Calu3 (cell line): ENCODE results near the gene OCA2. TPM values are rescaled to one million over a fixed set of nuclear protein-coding genes. Genes with fewer than 3 reads are reported as not detected.

ENCODE experiments used
- BruUV-seq: library from RNA; stranded (reverse); fragments of 400-500 nt; replicated peaks from 2 replicates; lab custom pipeline; 2021; lab: Mats Ljungman, UMichigan
- CTCF ChIA-PET: fragments of 300-600 bp; sonication (Branson Sonifier 250); formaldehyde crosslinking; loops from one replicate; lab custom pipeline; 2022; ENCODE audit warnings: antibody characterized with exemption; lab: Charles Lee
- DNase-seq: peaks from one replicate; pipeline ENCODE4 v3.0.0; 2022
- H3K27ac Mint-ChIP-seq: one replicate; pipeline ENCODE4 v1.8.0; 2022; ENCODE audit warnings: mixed read lengths; ENCODE audit not compliant: unreplicated experiment
- H3K27me3 Mint-ChIP-seq: one replicate; pipeline ENCODE4 v1.8.0; 2022; ENCODE audit warnings: mixed read lengths; ENCODE audit not compliant: unreplicated experiment
- H3K36me3 Mint-ChIP-seq: one replicate; pipeline ENCODE4 v1.8.0; 2022; ENCODE audit warnings: mild to moderate bottlenecking, moderate library complexity, mixed read lengths; ENCODE audit not compliant: insufficient read depth, unreplicated experiment
- H3K4me1 Mint-ChIP-seq: one replicate; pipeline ENCODE4 v1.8.0; 2022; ENCODE audit warnings: mild to moderate bottlenecking, low read depth, mixed read lengths; ENCODE audit not compliant: unreplicated experiment
- H3K4me3 Mint-ChIP-seq: one replicate; pipeline ENCODE4 v1.8.0; 2022; ENCODE audit warnings: mild to moderate bottlenecking, low read depth, moderate library complexity, mixed read lengths; ENCODE audit not compliant: unreplicated experiment
- H3K9me3 Mint-ChIP-seq: one replicate; pipeline ENCODE4 v1.8.0; 2022; ENCODE audit warnings: low read depth, mixed read lengths; ENCODE audit not compliant: unreplicated experiment
- intact Hi-C: fragments of 100-400 bp; cut with micrococcal nuclease; formaldehyde crosslinking; loops from one replicate; pipeline ENCODE4 v1.10.0; 2022; ENCODE audit not compliant: unreplicated experiment
- total RNA-seq: library from RNA; stranded (reverse); gene quantifications from 2 replicates; pipeline ENCODE4 v1.2.3, GENCODE V29; 2022
- TF ChIP-seq, protein P1 (sequence below): fragments of 200-600 bp; IDR thresholded peaks from one replicate; pipeline ENCODE4 v1.8.0; 2022; ENCODE audit warnings: antibody characterized with exemption; ENCODE audit not compliant: unreplicated experiment

Gene OCA2
- total RNA-seq, 1 experiment from 2014 or later = not detected

DNA sequence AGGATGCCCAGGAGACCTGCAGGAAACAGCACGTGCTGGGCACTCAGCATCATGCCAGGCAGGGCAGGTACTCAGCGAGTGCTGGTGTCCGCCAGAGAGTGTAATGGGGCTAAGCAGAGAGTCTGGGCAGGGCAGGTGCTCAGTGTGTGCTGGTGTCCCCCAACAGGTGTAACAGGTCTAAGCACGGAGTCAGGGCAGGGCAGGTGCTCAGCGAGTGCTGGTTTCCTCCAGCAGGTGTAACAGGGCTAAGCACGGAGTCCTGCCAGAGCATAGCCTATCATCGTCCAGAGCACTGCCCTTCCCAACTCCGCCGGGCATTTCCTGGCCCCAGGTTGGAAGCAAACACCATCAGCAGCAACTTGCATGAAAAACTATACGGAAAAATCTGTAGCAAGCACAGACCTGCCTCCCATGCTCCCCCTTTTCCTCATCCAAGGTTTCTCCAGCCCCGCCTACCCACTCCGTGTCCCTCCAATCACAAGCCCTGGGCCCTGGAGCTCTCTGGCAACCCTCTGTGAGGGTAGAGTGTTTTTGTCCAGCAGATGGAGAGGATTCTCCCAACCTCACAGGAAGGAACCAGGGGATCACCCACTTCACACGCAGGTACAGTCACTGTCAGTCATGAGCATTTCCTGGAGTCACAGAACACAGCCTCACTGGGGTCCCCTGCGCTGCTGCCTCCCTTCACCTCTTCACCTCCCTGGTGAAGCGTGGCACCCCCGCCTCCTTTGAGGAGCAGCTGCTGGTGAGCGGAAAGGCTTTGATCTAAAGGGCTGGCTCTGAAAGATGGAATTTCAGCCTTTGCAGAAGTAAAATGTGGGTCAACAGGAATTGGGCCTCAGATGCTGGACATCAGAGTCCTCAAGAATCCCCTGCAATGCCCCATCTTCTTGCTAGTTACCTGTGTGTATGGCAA is 302.5 kb downstream of the OCA2 start:
- CTCF ChIA-PET = no interaction called here
- BruUV-seq = no TSS peak
- Mint-ChIP-seq H3K9me3 (peaks cover 6% of the 10 kb centered on the region), H3K36me3 (no peaks in the 10 kb centered on the region), H3K27me3 (no peaks in the 10 kb centered on the region), H3K4me3 (no peak overlapping the region), H3K27ac (no peak overlapping the region), H3K4me1 (no peaks in the 10 kb centered on the region)
- TF ChIP-seq, protein P1, sequence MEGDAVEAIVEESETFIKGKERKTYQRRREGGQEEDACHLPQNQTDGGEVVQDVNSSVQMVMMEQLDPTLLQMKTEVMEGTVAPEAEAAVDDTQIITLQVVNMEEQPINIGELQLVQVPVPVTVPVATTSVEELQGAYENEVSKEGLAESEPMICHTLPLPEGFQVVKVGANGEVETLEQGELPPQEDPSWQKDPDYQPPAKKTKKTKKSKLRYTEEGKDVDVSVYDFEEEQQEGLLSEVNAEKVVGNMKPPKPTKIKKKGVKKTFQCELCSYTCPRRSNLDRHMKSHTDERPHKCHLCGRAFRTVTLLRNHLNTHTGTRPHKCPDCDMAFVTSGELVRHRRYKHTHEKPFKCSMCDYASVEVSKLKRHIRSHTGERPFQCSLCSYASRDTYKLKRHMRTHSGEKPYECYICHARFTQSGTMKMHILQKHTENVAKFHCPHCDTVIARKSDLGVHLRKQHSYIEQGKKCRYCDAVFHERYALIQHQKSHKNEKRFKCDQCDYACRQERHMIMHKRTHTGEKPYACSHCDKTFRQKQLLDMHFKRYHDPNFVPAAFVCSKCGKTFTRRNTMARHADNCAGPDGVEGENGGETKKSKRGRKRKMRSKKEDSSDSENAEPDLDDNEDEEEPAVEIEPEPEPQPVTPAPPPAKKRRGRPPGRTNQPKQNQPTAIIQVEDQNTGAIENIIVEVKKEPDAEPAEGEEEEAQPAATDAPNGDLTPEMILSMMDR = no peak
- DNase-seq = no peak
- intact Hi-C loops = no loop called here

- H3K36me3 Mint-ChIP-seq = no peaks in the 10 kb centered on the region
- no peaks in the 10 kb centered on the region for H3K4me1 Mint-ChIP-seq
- no peaks in the 10 kb centered on the region for H3K27me3 Mint-ChIP-seq
- no peak overlapping the region for H3K27ac Mint-ChIP-seq
- no peak for DNase-seq
- intact Hi-C loops = no loop called here
- no peak overlapping the region for H3K4me3 Mint-ChIP-seq
- CTCF ChIA-PET = no interaction called here
- BruUV-seq = no TSS peak
- H3K9me3 Mint-ChIP-seq = peaks cover 2% of the 10 kb centered on the region
- TF ChIP-seq, protein P1 = no peak
These were observed 306.3 kb downstream of the OCA2 start for GRCh38 chr15:27792756-27793264.

DNA sequence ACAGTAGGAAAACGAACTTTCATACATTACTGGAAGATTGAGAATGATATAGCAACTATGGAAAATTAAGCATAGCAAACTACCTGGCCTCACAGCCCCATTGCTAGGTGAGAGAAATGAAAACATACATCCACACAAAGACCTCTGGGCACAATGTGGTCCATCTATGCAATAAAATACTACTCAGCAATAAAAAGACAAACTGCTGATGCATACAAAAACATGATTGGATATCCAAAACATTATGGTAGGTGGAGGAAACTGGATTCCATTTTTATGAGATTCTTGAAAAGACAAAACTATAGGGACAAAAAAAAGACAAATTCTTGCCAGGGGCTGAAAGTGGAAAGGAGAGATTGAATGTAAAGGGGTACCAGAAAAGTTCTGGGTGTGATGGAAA is 308.8 kb downstream of the OCA2 start:
- H3K27ac Mint-ChIP-seq = no peak overlapping the region
- H3K4me1 Mint-ChIP-seq = no peaks in the 10 kb centered on the region
- BruUV-seq = no TSS peak
- H3K9me3 Mint-ChIP-seq = peaks cover 2% of the 10 kb centered on the region
- H3K36me3 Mint-ChIP-seq = no peaks in the 10 kb centered on the region
- intact Hi-C loops = no loop called here
- no peak for DNase-seq
- CTCF ChIA-PET = no interaction called here
- H3K4me3 Mint-ChIP-seq = no peak overlapping the region
- H3K27me3 Mint-ChIP-seq = no peaks in the 10 kb centered on the region
- TF ChIP-seq, protein P1 = no peak

GRCh38 chr15:27787931-27788330 is 311.2 kb downstream of the OCA2 start:
- no TSS peak for BruUV-seq
- peaks cover 2% of the 10 kb centered on the region for H3K9me3 Mint-ChIP-seq
- H3K27ac Mint-ChIP-seq = no peak overlapping the region
- no peaks in the 10 kb centered on the region for H3K27me3 Mint-ChIP-seq
- DNase-seq = no peak
- intact Hi-C loops = no loop called here
- H3K4me1 Mint-ChIP-seq = no peaks in the 10 kb centered on the region
- CTCF ChIA-PET = no interaction called here
- no peaks in the 10 kb centered on the region for H3K36me3 Mint-ChIP-seq
- TF ChIP-seq, protein P1 = no peak
- no peak overlapping the region for H3K4me3 Mint-ChIP-seq
